MG63 (cell line): Measurements from ENCODE around the gene AKT2. TPM values are rescaled to one million over a fixed set of nuclear protein-coding genes. Genes with fewer than 3 reads are reported as not detected.

Source experiments
- DNase-seq: peaks from one replicate; pipeline ENCODE4 v3.0.0-alpha.2; 2020
- H3K27me3 ChIP-seq: fragments of 250-450 bp; sonication (Bioruptor Pico); 2 replicates; pipeline ENCODE4 v1.5.1; 2020; ENCODE audit warnings: mild to moderate bottlenecking, moderate library complexity
- H3K36me3 ChIP-seq: fragments of 250-450 bp; sonication (Bioruptor Pico); 2 replicates; pipeline ENCODE4 v1.5.1; 2020; ENCODE audit warnings: mild to moderate bottlenecking, moderate library complexity
- H3K4me3 ChIP-seq: fragments of 250-450 bp; sonication (Bioruptor Pico); 2 replicates; pipeline ENCODE4 v1.5.1; 2020; ENCODE audit warnings: mild to moderate bottlenecking, moderate library complexity
- H3K9me3 ChIP-seq: fragments of 250-450 bp; sonication (Bioruptor Pico); 2 replicates; pipeline ENCODE4 v1.5.1; 2020; ENCODE audit warnings: mild to moderate bottlenecking, moderate library complexity
- total RNA-seq: library from RNA; depleted of rRNA; stranded (reverse); fragments of >200 nt; shearing (Covaris generic); gene quantifications from 2 replicates; pipeline ENCODE4 v1.2.3, GENCODE V29; 2014; ENCODE audit warnings: low replicate concordance

The AKT2 gene
- total RNA-seq, 1 experiment from 2014 or later = 104 TPM

DNA sequence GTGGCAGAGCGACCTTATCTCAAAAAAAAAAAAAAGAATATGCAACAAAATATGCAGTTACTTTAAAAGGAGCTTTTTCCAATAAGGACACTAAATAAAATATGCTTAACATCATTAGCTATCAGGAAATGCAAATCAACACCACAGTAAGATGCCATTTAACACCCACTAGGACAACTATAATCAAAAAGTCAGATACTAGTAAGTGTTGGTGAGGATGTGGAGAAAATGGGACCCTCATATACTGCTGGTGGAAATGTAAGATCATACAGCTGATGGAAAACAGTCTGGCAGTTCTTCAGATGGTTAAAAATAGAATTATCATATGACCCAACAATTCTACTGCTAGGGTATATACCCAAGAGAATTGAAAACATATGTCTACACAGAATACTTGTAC is 24.5 kb upstream of the AKT2 start:
- DNase-seq = no peak
- Histone ChIP-seq H3K27me3 (no peaks in the 10 kb centered on the region), H3K36me3 (no peaks in the 10 kb centered on the region; the same call in 1 of the 2 replicates), H3K9me3 (no peaks in the 10 kb centered on the region), H3K4me3 (no peak overlapping the region)

GRCh38 chr19:40305403-40305802 is 20.3 kb upstream of the AKT2 start:
- Histone ChIP-seq H3K36me3 (no peaks in the 10 kb centered on the region; the same call in 1 of the 2 replicates), H3K9me3 (no peaks in the 10 kb centered on the region), H3K4me3 (no peak overlapping the region)

DNA sequence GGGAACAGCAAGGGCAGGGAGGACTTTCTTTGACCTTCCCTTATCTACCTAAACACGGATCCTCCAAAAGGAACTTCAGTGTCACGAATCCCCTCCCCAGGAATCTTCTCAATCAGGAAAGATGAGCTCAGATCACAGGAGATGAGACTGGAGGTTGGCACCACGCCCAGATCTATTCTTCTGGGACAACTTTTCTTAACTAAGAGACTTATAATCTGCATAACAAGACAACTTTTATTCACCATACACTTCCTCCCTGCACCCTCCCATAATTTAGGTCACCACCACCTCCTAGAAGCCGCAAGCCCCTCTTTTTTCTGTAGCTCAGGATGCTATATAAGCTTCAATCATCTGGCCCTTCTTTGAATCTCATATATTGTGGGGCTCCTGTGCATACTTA is 19.2 kb upstream of the AKT2 start:
- Histone ChIP-seq H3K27me3 (no peaks in the 10 kb centered on the region), H3K36me3 (no peaks in the 10 kb centered on the region; the same call in 1 of the 2 replicates), H3K9me3 (no peaks in the 10 kb centered on the region)

More at GRCh38 chr19:40305403-40305802, 20.3 kb upstream of the AKT2 start:
- H3K27me3 ChIP-seq = no peaks in the 10 kb centered on the region
- DNase-seq = peak; percentile 69

GRCh38 chr19:40303765-40304164 is 18.6 kb upstream of the AKT2 start:
- Histone ChIP-seq H3K4me3 (no peak overlapping the region), H3K9me3 (no peaks in the 10 kb centered on the region), H3K36me3 (no peaks in the 10 kb centered on the region; the same call in 1 of the 2 replicates), H3K27me3 (no peaks in the 10 kb centered on the region)
- no peak for DNase-seq

More for the DNA sequence above, 19.2 kb upstream of the AKT2 start:
- no peak for DNase-seq
- no peak overlapping the region for H3K4me3 ChIP-seq

GRCh38 chr19:40302224-40303011 is 17.3 kb upstream of the AKT2 start:
- H3K27me3 ChIP-seq = no peaks in the 10 kb centered on the region
- no peaks in the 10 kb centered on the region for H3K9me3 ChIP-seq
- H3K36me3 ChIP-seq = no peaks in the 10 kb centered on the region; the same call in 1 of the 2 replicates
- no peak for DNase-seq
- H3K4me3 ChIP-seq = no peak overlapping the region

DNA sequence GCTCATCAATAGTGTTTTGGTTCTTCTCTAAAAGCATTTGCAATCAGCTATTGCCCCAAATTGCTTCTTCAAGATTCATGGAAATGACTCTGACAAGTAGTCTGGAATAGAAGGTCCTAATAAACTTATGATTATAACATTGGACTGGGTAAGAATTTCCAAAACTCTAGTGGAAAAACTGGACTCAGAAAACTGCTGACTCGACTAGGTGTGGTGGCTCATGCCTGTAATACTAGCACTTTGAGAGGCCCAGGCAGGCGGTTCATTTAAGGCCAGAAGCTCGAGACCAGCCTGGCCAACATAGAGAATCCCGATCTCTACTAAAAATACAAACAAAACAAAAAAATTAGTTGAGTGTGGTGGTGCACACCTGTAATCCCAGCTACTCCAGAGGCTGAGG is 15.5 kb upstream of the AKT2 start:
- Histone ChIP-seq H3K27me3 (no peaks in the 10 kb centered on the region), H3K4me3 (no peak overlapping the region), H3K9me3 (no peaks in the 10 kb centered on the region), H3K36me3 (no peaks in the 10 kb centered on the region; the same call in 1 of the 2 replicates)
- no peak for DNase-seq

GRCh38 chr19:40298026-40298425 is 12.9 kb upstream of the AKT2 start:
- no peak for DNase-seq
- H3K9me3 ChIP-seq = no peaks in the 10 kb centered on the region
- no peaks in the 10 kb centered on the region; the same call in 1 of the 2 replicates for H3K36me3 ChIP-seq
- H3K4me3 ChIP-seq = no peak overlapping the region
- H3K27me3 ChIP-seq = no peaks in the 10 kb centered on the region

DNA sequence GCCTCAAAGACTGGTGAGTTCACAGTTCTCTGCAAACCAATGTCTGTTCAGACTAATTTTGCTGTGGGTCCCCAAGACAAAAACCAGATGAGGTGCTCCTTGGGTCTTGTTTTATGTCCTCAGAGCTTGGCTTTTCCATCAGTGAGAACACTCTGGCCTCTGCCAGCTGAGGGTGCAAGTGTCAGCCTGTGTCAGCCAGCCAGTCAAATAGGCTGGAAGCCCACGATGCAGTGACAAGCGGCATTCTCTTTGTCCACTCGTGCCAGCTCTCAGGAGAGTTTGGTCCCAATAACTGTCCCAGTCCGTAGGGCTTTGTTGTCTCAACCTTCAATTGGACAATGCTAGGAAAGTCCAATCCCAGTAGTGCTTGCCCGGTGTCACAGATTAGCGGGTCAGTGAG is 9.4 kb upstream of the AKT2 start:
- no peaks in the 10 kb centered on the region for H3K9me3 ChIP-seq
- no peaks in the 10 kb centered on the region for H3K27me3 ChIP-seq
- no peak overlapping the region for H3K4me3 ChIP-seq
- DNase-seq = no peak
- no peaks in the 10 kb centered on the region for H3K36me3 ChIP-seq

DNA sequence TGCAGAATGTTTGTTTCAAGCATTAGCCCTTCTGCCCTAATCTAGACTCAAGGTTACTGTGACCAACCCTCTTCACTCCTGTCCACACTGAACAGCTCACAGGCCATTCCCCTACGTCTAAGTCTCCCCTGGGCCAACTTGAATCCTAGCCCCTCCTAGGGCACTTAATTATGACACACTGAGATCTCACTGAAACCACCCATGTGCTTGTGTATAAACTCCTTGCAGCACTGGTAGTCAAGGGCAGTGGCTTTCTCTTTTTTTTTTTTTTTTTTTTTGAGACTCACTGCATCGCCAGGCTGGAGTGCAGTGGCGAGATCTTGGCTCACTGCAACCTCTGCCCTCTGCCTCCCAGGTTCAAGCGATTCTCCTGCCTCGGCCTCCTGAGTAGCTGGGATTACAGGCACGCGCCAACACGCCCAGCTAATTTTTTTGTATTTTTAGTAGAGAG is 1.9 kb upstream of the AKT2 start:
- Histone ChIP-seq H3K9me3 (no peaks in the 10 kb centered on the region), H3K27me3 (no peaks in the 10 kb centered on the region), H3K36me3 (peaks cover 14% of the 10 kb centered on the region), H3K4me3 (no peak overlapping the region)
- DNase-seq = no peak

DNA sequence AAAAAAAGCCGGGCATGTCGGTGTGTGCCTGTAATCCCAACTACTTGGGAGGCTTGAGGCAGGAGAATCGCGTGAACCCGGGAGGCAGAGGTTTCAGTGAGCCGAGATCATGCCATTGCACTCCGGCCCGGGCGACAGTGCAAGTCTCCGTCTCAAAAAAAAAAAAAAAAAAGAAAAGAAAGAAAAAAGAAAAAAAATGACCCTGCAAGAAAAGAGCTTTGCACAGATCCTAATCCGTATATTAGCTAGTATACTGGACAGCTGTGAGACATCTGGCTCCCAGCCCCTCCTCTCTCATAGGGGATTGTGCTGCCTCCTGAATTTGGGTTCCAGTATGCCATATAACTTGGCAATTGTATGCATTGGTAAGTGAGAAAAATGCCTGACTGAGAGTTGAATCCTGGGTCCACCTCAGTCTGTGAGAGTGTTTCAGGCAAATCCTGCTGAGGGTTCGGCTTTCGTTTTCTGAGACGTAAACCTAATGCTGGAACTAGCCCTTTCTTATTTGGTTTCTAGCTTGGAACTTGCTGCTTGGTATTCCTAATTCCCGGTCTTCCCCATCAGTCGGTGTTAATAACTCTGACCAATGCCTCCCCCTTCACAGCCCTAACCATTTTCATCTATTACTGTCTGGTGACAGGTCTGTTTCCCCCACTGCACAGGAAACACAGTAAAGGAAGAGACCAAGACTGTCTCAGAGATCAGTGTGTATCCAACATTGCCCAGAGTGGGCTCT is 1.3 kb upstream of the AKT2 start:
- DNase-seq = no peak
- H3K36me3 ChIP-seq = peaks cover 20% of the 10 kb centered on the region
- H3K9me3 ChIP-seq = no peaks in the 10 kb centered on the region
- no peak overlapping the region for H3K4me3 ChIP-seq
- no peaks in the 10 kb centered on the region for H3K27me3 ChIP-seq

DNA sequence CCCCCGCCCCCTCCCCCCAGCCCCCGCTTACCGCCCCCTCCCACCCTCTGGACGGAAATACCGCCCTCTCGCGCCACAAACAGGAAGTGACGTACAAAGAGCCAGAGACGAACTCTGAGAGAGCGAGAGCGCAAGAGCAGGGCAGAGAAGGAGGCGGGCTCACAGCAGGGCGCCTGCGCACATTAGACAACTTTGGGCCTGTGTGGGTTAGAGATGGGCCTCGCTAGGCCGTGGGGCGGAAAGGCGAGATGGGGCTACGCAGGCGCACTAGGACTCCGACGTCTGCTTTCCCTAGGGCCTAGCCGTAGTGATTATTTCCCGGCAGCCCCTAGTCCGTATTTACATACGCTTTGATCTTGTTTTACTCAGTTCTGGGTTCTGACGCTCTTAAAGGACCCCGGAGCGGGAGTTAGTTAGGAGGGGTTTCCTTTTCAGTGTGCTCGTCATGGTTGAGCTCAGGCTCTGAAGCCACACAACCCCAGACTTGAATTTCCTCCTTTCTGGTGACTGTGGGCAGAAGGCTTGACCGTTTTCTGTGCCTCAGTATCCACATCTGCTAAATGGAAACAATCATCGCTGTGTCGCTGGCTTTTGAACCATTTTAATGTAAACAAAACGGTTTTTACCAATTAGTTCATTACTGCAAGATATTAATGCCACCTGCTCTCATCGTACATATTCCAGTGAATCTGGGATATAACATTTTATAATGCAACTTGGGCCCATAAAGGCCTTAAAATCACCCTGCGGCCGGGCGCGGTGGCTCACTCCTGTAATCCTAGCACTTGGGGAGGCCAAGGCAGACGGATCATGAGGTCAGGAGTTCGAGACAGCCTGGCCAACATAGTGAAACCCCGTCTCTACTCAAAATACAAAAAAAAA is 449 bp upstream of the AKT2 start:
- no peaks in the 10 kb centered on the region for H3K27me3 ChIP-seq
- peaks cover 25% of the 10 kb centered on the region for H3K36me3 ChIP-seq
- DNase-seq = peak; percentile 100
- H3K4me3 ChIP-seq = peak overlapping the region; percentile 96
- H3K9me3 ChIP-seq = no peaks in the 10 kb centered on the region

DNA sequence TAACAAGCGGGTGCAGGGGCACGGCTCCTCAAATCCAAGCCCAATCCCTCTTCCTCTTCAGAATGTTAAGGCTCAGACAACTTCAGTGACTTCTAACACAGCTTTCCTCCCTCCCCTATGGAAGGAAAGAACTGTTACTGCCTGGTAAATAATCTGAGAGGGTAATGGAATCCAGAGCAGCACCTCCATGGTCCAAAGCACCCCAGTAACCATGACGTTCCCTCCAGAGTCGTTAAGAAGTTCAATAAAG is 969 bp downstream of the AKT2 start:
- no peak for DNase-seq

DNA sequence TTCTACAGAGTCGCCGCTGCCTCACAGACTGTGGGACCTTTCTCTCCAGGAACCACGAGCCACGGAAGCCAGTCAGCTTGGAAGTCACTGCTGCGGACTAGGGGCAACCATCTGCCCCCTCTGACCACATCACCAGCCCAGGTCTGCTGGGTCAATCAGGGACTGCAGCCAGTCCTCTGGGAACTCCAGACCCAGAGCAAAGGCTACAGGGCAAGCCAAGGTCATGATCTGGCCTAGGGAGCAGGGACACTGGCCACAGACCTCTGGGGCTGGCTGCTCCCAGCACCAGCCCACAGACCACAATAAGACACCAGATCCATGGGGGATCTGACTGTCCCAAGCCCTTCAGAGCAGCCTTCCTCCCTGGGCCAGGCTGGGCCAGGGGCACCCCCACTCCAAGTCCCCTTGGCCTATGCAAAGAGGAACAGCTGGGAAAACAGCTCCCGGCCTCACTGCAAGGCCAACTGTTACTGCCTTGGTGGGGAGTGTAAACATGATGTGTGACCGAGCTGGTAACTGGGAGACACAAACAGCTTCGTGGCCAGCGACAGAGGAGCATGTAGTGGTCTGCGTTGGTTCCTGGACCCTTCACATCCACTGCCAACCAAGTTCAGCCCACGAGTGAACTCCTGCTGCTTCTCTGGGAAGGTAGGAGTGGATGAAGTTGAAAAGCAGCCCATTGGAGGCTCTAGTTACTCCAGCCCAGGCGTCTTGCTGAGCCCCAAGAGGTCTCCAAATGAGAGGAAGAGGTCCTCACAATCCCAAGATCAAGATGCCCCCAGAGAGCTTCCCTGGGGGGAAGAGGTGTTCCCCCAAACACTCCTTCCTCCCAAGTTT is 1.5 kb downstream of the AKT2 start:
- peaks cover 25% of the 10 kb centered on the region for H3K36me3 ChIP-seq
- no peaks in the 10 kb centered on the region for H3K9me3 ChIP-seq
- no peaks in the 10 kb centered on the region for H3K27me3 ChIP-seq
- DNase-seq = no peak
- H3K4me3 ChIP-seq = peak overlapping the region; percentile 96

More for the DNA sequence above, 969 bp downstream of the AKT2 start:
- no peaks in the 10 kb centered on the region for H3K27me3 ChIP-seq
- H3K4me3 ChIP-seq = peak overlapping the region; percentile 96
- no peaks in the 10 kb centered on the region for H3K9me3 ChIP-seq
- peaks cover 25% of the 10 kb centered on the region for H3K36me3 ChIP-seq

GRCh38 chr19:40282920-40283319 is 2.2 kb downstream of the AKT2 start:
- DNase-seq = no peak
- no peaks in the 10 kb centered on the region for H3K9me3 ChIP-seq
- H3K4me3 ChIP-seq = no peak overlapping the region
- H3K36me3 ChIP-seq = peaks cover 25% of the 10 kb centered on the region
- H3K27me3 ChIP-seq = no peaks in the 10 kb centered on the region

DNA sequence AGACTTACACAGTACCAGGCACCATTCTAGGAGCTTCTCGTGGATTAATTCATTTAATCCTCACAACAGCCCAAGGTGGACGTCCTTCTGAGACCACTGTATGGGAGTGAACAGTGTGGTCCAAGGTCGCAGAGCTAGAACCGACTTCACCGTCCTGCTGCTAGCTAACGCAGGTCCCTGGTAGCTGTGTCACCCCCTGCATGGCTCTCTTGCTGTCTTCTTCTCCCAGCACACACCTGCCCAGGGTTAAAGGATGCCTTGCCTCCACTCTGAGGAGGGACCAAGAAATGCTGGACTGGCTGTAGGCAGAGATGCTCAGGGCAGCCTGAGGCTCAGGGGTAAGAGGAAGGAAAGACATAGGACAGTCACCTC is 3.0 kb downstream of the AKT2 start:
- Histone ChIP-seq H3K9me3 (no peaks in the 10 kb centered on the region), H3K27me3 (no peaks in the 10 kb centered on the region), H3K36me3 (peaks cover 25% of the 10 kb centered on the region), H3K4me3 (no peak overlapping the region)
- DNase-seq = no peak
